Mononuclear cell (primary cell): Measurements from ENCODE around the gene TNNI3K. TPM values are rescaled to one million over a fixed set of nuclear protein-coding genes. Genes with fewer than 3 reads are reported as not detected.

Experiments
- H3K27me3 ChIP-seq: 2 replicates; pipeline ENCODE4 v1.6.0; 2011; ENCODE audit warnings: low read length, control low read depth; ENCODE audit not compliant: insufficient read depth
- H3K4me1 ChIP-seq: 2 replicates; pipeline ENCODE4 v1.5.1; 2011; ENCODE audit warnings: mild to moderate bottlenecking, low read length, control low read depth; ENCODE audit not compliant: insufficient read depth
- H3K4me3 ChIP-seq: 2 replicates; pipeline ENCODE4 v1.5.1; 2011; ENCODE audit warnings: mild to moderate bottlenecking, low read length, moderate library complexity
- H3K9me3 ChIP-seq: 2 replicates; pipeline ENCODE4 v1.5.1; 2011; ENCODE audit warnings: low read depth, mild to moderate bottlenecking, control low read depth, low read length
- total RNA-seq: library from RNA; depleted of rRNA; stranded (reverse); fragments of >200 nt; gene quantifications from one replicate; pipeline ENCODE4 v1.2.3, GENCODE V29; 2012

The TNNI3K gene
- total RNA-seq, 1 donor: 0.94 TPM

GRCh38 chr1:74468982-74469603 is 233.9 kb downstream of the TNNI3K start:
- Histone ChIP-seq H3K4me1 (no peaks in the 10 kb centered on the region), H3K27me3 (peaks cover 3% of the 10 kb centered on the region), H3K9me3 (no peaks in the 10 kb centered on the region), H3K4me3 (no peak overlapping the region)

GRCh38 chr1:74470251-74470650 is 235.1 kb downstream of the TNNI3K start:
- H3K9me3 ChIP-seq: no peaks in the 10 kb centered on the region
- no peak overlapping the region for H3K4me3 ChIP-seq
- H3K4me1 ChIP-seq: no peaks in the 10 kb centered on the region
- peaks cover 3% of the 10 kb centered on the region for H3K27me3 ChIP-seq

GRCh38 chr1:74470936-74471335 is 235.7 kb downstream of the TNNI3K start:
- Histone ChIP-seq H3K4me3 (no peak overlapping the region), H3K4me1 (no peaks in the 10 kb centered on the region), H3K27me3 (peaks cover 3% of the 10 kb centered on the region), H3K9me3 (no peaks in the 10 kb centered on the region)

- no peak overlapping the region for H3K4me3 ChIP-seq
- H3K9me3 ChIP-seq: no peaks in the 10 kb centered on the region
- H3K27me3 ChIP-seq: peaks cover 3% of the 10 kb centered on the region
- H3K4me1 ChIP-seq: no peaks in the 10 kb centered on the region
These were observed 236.3 kb downstream of the TNNI3K start for GRCh38 chr1:74471470-74471869.

GRCh38 chr1:74474585-74474984 is 239.4 kb downstream of the TNNI3K start:
- H3K27me3 ChIP-seq: peaks cover 3% of the 10 kb centered on the region
- H3K4me1 ChIP-seq: no peaks in the 10 kb centered on the region
- H3K9me3 ChIP-seq: no peaks in the 10 kb centered on the region
- H3K4me3 ChIP-seq: no peak overlapping the region

- H3K9me3 ChIP-seq: no peaks in the 10 kb centered on the region
- H3K4me3 ChIP-seq: no peak overlapping the region
- no peaks in the 10 kb centered on the region for H3K4me1 ChIP-seq
- H3K27me3 ChIP-seq: no peaks in the 10 kb centered on the region
These were observed 243.8 kb downstream of the TNNI3K start for GRCh38 chr1:74478979-74479378.

- Histone ChIP-seq H3K9me3 (no peaks in the 10 kb centered on the region), H3K27me3 (no peaks in the 10 kb centered on the region)
These were observed 244.9 kb downstream of the TNNI3K start for GRCh38 chr1:74480068-74480467.

GRCh38 chr1:74481607-74482006 is 246.4 kb downstream of the TNNI3K start:
- Histone ChIP-seq H3K27me3 (no peaks in the 10 kb centered on the region), H3K4me1 (no peaks in the 10 kb centered on the region), H3K4me3 (no peak overlapping the region), H3K9me3 (no peaks in the 10 kb centered on the region)

More at GRCh38 chr1:74480068-74480467, 244.9 kb downstream of the TNNI3K start:
- H3K4me1 ChIP-seq: no peaks in the 10 kb centered on the region
- no peak overlapping the region for H3K4me3 ChIP-seq

- no peaks in the 10 kb centered on the region for H3K4me1 ChIP-seq
- H3K9me3 ChIP-seq: no peaks in the 10 kb centered on the region
- no peaks in the 10 kb centered on the region for H3K27me3 ChIP-seq
- H3K4me3 ChIP-seq: no peak overlapping the region
These were observed 250.4 kb downstream of the TNNI3K start for GRCh38 chr1:74485622-74486021.

GRCh38 chr1:74486036-74486435 is 250.8 kb downstream of the TNNI3K start:
- Histone ChIP-seq H3K4me3 (no peak overlapping the region), H3K4me1 (no peaks in the 10 kb centered on the region), H3K27me3 (no peaks in the 10 kb centered on the region), H3K9me3 (no peaks in the 10 kb centered on the region)

- Histone ChIP-seq H3K4me1 (no peaks in the 10 kb centered on the region), H3K9me3 (no peaks in the 10 kb centered on the region), H3K4me3 (no peak overlapping the region), H3K27me3 (no peaks in the 10 kb centered on the region)
These were observed 261.5 kb downstream of the TNNI3K start for GRCh38 chr1:74496669-74497068.

GRCh38 chr1:74498901-74499300 is 263.7 kb downstream of the TNNI3K start:
- H3K27me3 ChIP-seq: no peaks in the 10 kb centered on the region
- H3K4me1 ChIP-seq: no peaks in the 10 kb centered on the region
- H3K9me3 ChIP-seq: no peaks in the 10 kb centered on the region
- H3K4me3 ChIP-seq: no peak overlapping the region

- Histone ChIP-seq H3K4me3 (no peak overlapping the region), H3K9me3 (no peaks in the 10 kb centered on the region), H3K27me3 (no peaks in the 10 kb centered on the region), H3K4me1 (no peaks in the 10 kb centered on the region)
These were observed 267.2 kb downstream of the TNNI3K start for GRCh38 chr1:74502432-74502831.

GRCh38 chr1:74502858-74503257 is 267.7 kb downstream of the TNNI3K start:
- no peaks in the 10 kb centered on the region for H3K4me1 ChIP-seq
- no peaks in the 10 kb centered on the region for H3K27me3 ChIP-seq
- H3K9me3 ChIP-seq: no peaks in the 10 kb centered on the region
- no peak overlapping the region for H3K4me3 ChIP-seq

- Histone ChIP-seq H3K9me3 (no peaks in the 10 kb centered on the region), H3K4me1 (no peaks in the 10 kb centered on the region), H3K27me3 (no peaks in the 10 kb centered on the region), H3K4me3 (no peak overlapping the region)
These were observed 269.1 kb downstream of the TNNI3K start for GRCh38 chr1:74504125-74504932.
